Parathyroid adenoma (tissue), 2 donors: Measurements from ENCODE around the gene RETREG1.
"Not testable (repeated sequence)": the region's sequence is repeated elsewhere in the genome, so short reads cannot be mapped to it uniquely, and the experiment has no call there.

ENCODE experiments used
- H2AFZ ChIP-seq: fragments of 300-600 bp; sonication (generic); one replicate; pipeline ENCODE4 v1.7.0; 2017; ENCODE audit warnings: antibody characterized with exemption, mild to moderate bottlenecking
- H3K27ac ChIP-seq: fragments of 300-600 bp; sonication (generic); one replicate; pipeline ENCODE4 v1.7.0; 2017
- H3K27me3 ChIP-seq: fragments of 300-600 bp; sonication (generic); one replicate; pipeline ENCODE4 v1.7.0; 2017; ENCODE audit warnings: low read length; ENCODE audit not compliant: control insufficient read depth, insufficient read depth
- H3K36me3 ChIP-seq: fragments of 300-600 bp; sonication (generic); one replicate; pipeline ENCODE4 v1.7.0; 2017; ENCODE audit warnings: low read length; ENCODE audit not compliant: control insufficient read depth, insufficient read depth
- H3K4me1 ChIP-seq: fragments of 300-600 bp; sonication (generic); one replicate; pipeline ENCODE4 v1.7.0; 2017; ENCODE audit warnings: control low read depth
- H3K4me2 ChIP-seq: fragments of 300-600 bp; sonication (generic); one replicate; pipeline ENCODE4 v1.7.0; 2017; ENCODE audit warnings: low read length
- H3K4me3 ChIP-seq: fragments of 300-600 bp; sonication (generic); one replicate; pipeline ENCODE4 v1.7.0; 2017; ENCODE audit warnings: low read depth, low read length
- H3K79me2 ChIP-seq: fragments of 300-600 bp; sonication (generic); one replicate; pipeline ENCODE4 v1.7.0; 2017; ENCODE audit warnings: control low read depth
- H3K9ac ChIP-seq: fragments of 300-600 bp; sonication (generic); one replicate; pipeline ENCODE4 v1.7.0; 2017; ENCODE audit warnings: mild to moderate bottlenecking
- H3K9me3 ChIP-seq: fragments of 300-600 bp; sonication (generic); one replicate; pipeline ENCODE4 v1.7.0; 2017; ENCODE audit warnings: low read length; ENCODE audit not compliant: control insufficient read depth
- TF ChIP-seq, protein P1 (sequence below): fragments of 300-600 bp; sonication (generic); IDR thresholded peaks from one replicate; pipeline ENCODE4 v1.7.0; 2017; ENCODE audit warnings: antibody characterized with exemption, mild to moderate bottlenecking
- donor health status: primary hyperparathyroidism.

Gene RETREG1

DNA sequence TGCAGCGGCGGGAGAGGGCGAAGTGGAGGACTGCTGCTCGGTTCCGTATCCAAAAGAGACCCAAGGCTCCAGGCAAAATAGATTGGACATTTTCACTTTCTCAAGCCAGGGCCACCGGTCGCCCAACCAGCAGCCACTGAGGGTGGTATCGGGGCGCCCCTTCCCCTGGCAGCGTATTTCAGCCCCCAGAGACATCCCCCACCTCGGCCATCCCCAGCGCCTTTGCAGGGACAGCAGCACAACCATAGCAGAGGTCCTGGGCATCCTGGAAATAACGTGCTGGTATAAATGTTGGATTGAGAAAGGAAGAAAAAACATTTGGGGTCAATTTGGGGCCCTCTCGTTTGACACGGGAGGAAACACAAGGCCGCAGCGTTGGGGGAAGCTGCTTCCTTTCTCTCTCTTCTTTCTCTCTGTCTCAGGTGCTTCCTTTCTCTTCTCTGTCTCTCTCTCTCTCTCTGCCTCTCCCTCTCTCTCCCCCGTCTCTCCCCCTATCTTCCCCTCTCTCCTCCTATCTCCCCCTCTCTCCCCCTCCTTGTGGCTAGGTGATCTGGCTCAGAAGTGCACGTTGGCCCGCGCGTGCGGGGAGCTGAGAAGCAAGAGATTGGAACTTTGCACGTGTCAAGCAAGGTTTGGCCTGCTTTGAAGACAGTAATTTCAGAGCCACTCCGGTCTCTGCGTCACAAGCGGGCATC lies 624 bp upstream of the RETREG1 start:
- H3K79me2 ChIP-seq: no peaks in the 10 kb centered on the region
- no peaks in the 10 kb centered on the region for H3K27me3 ChIP-seq
- peak overlapping the region; percentile 75 for H3K4me2 ChIP-seq
- no peaks in the 10 kb centered on the region for H3K9me3 ChIP-seq
- no peaks in the 10 kb centered on the region for H3K36me3 ChIP-seq
- peak overlapping the region; percentile 49 for H3K4me3 ChIP-seq
- H3K9ac ChIP-seq: no peak overlapping the region
- peaks cover 3% of the 10 kb centered on the region for H3K4me1 ChIP-seq
- TF ChIP-seq, protein P1, sequence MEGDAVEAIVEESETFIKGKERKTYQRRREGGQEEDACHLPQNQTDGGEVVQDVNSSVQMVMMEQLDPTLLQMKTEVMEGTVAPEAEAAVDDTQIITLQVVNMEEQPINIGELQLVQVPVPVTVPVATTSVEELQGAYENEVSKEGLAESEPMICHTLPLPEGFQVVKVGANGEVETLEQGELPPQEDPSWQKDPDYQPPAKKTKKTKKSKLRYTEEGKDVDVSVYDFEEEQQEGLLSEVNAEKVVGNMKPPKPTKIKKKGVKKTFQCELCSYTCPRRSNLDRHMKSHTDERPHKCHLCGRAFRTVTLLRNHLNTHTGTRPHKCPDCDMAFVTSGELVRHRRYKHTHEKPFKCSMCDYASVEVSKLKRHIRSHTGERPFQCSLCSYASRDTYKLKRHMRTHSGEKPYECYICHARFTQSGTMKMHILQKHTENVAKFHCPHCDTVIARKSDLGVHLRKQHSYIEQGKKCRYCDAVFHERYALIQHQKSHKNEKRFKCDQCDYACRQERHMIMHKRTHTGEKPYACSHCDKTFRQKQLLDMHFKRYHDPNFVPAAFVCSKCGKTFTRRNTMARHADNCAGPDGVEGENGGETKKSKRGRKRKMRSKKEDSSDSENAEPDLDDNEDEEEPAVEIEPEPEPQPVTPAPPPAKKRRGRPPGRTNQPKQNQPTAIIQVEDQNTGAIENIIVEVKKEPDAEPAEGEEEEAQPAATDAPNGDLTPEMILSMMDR: no peak
- H3K27ac ChIP-seq: peak overlapping the region; percentile 61
- peak overlapping the region; percentile 89 for H2AFZ ChIP-seq

DNA sequence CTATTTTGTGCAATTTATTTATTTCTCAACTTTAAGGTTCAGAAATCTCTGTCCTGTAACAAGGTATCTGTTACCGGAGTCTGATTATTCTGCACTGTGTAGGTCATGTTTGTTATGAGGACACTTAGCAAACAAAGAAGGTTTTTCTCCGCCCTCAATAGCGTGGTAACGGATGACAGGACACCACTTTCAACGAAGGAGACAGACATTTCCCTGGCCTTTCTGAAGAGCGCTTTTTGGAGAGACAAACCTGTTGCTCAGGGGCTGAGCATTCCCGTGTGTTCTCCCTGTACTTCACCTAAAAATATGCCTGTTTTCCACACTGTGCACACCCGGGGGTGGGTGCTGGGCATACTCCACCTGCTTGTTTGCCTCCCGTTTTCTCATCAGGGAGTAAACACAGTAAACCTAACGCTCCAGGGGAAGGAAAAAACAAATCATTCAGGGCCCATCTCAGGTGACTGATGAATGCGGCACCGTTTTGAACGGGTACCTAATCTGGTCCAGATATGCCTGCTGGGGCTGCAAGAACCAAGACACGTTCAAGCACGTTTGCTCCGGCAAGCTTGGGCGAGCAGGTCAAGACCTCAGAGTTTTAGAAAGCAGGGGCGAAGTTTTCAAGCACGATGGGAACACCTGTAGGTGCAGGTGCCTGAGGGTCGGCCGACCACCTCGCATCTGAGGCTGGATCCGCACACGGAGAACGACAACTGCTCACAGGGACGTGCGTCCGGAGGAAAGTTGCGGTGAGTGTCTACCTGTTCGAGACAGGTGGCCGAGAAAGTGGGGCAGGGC lies 859 bp downstream of the RETREG1 start:
- Histone ChIP-seq H3K9ac (peak overlapping the region; percentile 12), H3K27ac (peak overlapping the region; percentile 26), H3K4me2 (peak overlapping the region; percentile 73), H3K79me2 (peaks cover 12% of the 10 kb centered on the region), H3K36me3 (no peaks in the 10 kb centered on the region), H3K27me3 (no peaks in the 10 kb centered on the region), H3K9me3 (no peaks in the 10 kb centered on the region), H3K4me1 (peaks cover 3% of the 10 kb centered on the region), H3K4me3 (peak overlapping the region; percentile 80), H2AFZ (peak overlapping the region; percentile 91)
- TF ChIP-seq, protein P1: no peak

DNA sequence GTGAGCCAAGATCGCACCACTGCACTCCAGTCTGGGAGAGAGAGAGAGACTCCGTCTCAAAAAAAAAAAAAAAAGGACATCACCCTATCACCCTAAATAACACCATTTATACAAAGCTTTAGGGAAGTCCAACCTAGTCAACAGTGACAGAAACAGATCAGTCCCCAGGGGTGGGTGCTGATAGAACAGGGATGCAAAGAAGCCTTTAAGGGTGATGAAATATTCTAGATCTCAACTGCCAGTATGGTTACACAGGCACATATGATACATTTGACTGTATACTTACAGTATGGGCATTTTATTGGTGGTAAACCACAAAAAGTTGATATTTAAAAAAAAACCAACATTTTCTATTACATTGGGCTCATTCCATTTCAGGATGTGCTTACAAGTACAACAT lies 4.8 kb downstream of the RETREG1 start:
- Histone ChIP-seq H3K36me3 (no peaks in the 10 kb centered on the region), H3K4me2 (no peak overlapping the region), H3K79me2 (peaks cover 48% of the 10 kb centered on the region), H2AFZ (no peak overlapping the region), H3K27ac (no peak overlapping the region), H3K4me3 (no peak overlapping the region), H3K27me3 (no peaks in the 10 kb centered on the region), H3K9me3 (no peaks in the 10 kb centered on the region), H3K9ac (no peak overlapping the region), H3K4me1 (peaks cover 3% of the 10 kb centered on the region)
- TF ChIP-seq, protein P1: no peak

DNA sequence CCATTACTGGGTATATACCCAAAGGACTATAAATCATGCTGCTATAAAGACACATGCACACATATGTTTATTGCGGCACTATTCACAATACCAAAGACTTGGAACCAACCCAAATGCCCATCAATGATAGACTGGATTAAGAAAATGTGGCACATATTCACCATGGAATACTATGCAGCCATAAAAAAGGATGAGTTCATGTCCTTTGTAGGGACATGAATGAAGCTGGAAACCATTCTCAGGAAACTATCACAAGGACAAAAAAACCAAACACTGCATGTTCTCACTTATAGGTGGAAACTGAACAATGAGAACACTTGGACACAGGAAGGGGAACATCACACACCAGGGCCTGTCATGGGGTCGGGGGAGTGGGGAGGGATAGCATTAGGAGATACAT lies 5.9 kb downstream of the RETREG1 start:
- not testable (repeated sequence) for H3K9me3 ChIP-seq, H3K9ac ChIP-seq, H3K27me3 ChIP-seq, H3K4me1 ChIP-seq, H3K4me3 ChIP-seq, H2AFZ ChIP-seq, H3K36me3 ChIP-seq, H3K27ac ChIP-seq, H3K4me2 ChIP-seq
- peaks cover 59% of the 10 kb centered on the region for H3K79me2 ChIP-seq

DNA sequence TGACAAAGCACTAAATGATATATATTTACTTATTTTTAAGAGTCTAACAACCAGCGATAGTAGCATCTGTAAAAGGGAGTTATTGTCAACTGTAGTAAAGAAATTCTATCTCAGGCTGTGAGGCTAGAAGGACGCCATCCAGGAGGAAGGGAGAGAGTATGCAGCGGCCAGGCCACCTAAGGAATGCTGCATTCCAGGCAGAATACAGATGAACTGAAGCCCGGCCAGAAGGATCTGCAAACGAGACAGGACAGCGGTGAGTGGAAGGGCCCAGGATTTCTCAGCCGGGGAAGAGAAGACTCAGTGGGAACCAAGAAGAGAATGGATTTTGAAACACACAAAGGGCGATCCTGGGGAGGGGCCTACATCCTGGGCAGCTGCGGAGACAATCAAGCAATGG lies 7.4 kb downstream of the RETREG1 start:
- Histone ChIP-seq H3K4me2 (no peak overlapping the region), H3K27me3 (no peaks in the 10 kb centered on the region), H3K4me1 (no peaks in the 10 kb centered on the region), H3K27ac (no peak overlapping the region), H2AFZ (no peak overlapping the region), H3K79me2 (peaks cover 68% of the 10 kb centered on the region), H3K9me3 (no peaks in the 10 kb centered on the region), H3K9ac (no peak overlapping the region), H3K36me3 (no peaks in the 10 kb centered on the region), H3K4me3 (no peak overlapping the region)
- TF ChIP-seq, protein P1: no peak
